ENCODE results near the gene ZNF207. TPM values are rescaled to one million over a fixed set of nuclear protein-coding genes. Genes with fewer than 3 reads are reported as not detected.

Gene ZNF207
- total RNA-seq (2022; extraction: Qiagen RNA extraction), result 207 to 239 TPM (median 222 TPM) in 5 replicates

GRCh38 chr17:32349854-32350665, at the start of gene ZNF207:
Gene ZNF207, plus strand, starts transcription at chr17:32350157. Its CDS starts 129 bp downstream, at chr17:32350286.

DNA sequence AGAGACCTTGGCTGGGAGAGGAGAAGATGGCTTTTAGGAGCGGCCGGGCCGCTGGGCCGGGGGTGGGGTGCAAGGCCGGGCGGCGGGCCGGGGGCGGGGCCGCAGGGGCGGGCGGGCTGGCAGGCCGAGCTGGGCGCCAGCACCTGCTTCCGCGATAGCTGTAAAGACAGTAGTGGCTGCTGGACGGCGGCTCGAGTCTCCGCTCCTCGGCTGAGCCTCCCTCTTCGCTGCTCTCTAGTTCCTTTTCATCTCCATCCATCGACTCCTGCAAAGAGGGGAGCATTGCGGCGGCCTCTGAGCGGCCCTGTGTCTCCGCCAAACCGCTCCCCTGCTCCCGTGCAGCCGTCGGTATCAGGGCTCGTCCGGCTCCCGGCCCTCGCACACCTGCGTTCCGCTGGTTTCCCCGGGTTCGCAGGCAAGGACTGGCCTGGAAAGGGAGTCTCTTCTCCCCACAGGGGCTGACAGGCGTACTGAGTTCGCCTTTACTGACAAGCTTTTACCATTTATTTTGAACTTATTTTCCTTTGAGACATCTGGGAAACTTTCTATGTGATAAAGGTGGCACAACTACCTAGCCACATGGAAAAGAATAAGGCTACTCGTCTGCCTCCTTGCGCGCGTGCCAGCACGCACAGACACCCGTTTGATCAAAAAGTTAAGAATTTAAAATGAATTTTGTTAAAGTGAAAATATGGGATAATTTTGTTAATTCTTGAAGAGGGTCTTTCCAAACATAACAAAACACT, 7.9 kb upstream of the ZNF207 start, which contains the start of gene C17orf75:
C17orf75 (minus strand) TSS at position 317 of the 746 bp plus-strand sequence; CDS start at position 283, 34 bp downstream.

Other genes with a start within 250 kb of the ZNF207 start
- gene RHOT1, start 207.7 kb upstream of the ZNF207 start, total RNA-seq (2022; extraction: Qiagen RNA extraction), result 21.0 to 27.8 TPM (median 27.0 TPM) in 5 replicates
- gene RHBDL3, start 84.3 kb upstream of the ZNF207 start, total RNA-seq (2022; extraction: Qiagen RNA extraction), result 2.6 to 5.0 TPM (median 4.1 TPM) in 5 replicates
- gene C17orf75, start 8.0 kb upstream of the ZNF207 start, total RNA-seq (2022; extraction: Qiagen RNA extraction), result 24.2 to 32.6 TPM (median 26.4 TPM) in 5 replicates
- 173 to 245 TPM (median 178 TPM) in 5 replicates for gene PSMD11, start 94.4 kb downstream of the ZNF207 start, total RNA-seq (2022; extraction: Qiagen RNA extraction)
- gene CDK5R1, start 136.8 kb downstream of the ZNF207 start, total RNA-seq (2022; extraction: Qiagen RNA extraction), result 5.7 to 7.7 TPM (median 6.8 TPM) in 5 replicates